Endodermal cell (in vitro differentiated cells): Measurements from ENCODE around the gene FUOM. TPM values are rescaled to one million over a fixed set of nuclear protein-coding genes. Genes with fewer than 3 reads are reported as not detected.

Experiments used
- DNase-seq: peaks from one replicate; pipeline ENCODE4 v3.0.0-alpha.2; 2017
- H3K27ac ChIP-seq: 2 replicates; pipeline ENCODE4 v1.5.1; 2013; ENCODE audit warnings: mild to moderate bottlenecking, low read depth, low read length, moderate library complexity
- H3K27me3 ChIP-seq: 2 replicates; pipeline ENCODE4 v1.6.1; 2013; ENCODE audit warnings: mild to moderate bottlenecking, low read length, moderate library complexity; ENCODE audit not compliant: insufficient read depth, control insufficient read depth, poor library complexity, severe bottlenecking
- H3K36me3 ChIP-seq: 2 replicates; pipeline ENCODE4 v1.7.0; 2013; ENCODE audit warnings: mild to moderate bottlenecking, low read length, moderate library complexity; ENCODE audit not compliant: control insufficient read depth, insufficient read depth
- H3K4me1 ChIP-seq: one replicate; pipeline ENCODE4 v1.7.0; 2013; ENCODE audit warnings: low read length; ENCODE audit not compliant: control insufficient read depth, insufficient read depth
- H3K4me3 ChIP-seq: 2 replicates; pipeline ENCODE4 v1.5.1; 2013; ENCODE audit warnings: mild to moderate bottlenecking, low read length, moderate library complexity
- H3K9ac ChIP-seq: 2 replicates; pipeline ENCODE4 v1.6.1; 2013; ENCODE audit warnings: mild to moderate bottlenecking, low read length, moderate library complexity; ENCODE audit not compliant: poor library complexity, severe bottlenecking; ENCODE audit errors: extremely low read depth
- H3K9me3 ChIP-seq: 2 replicates; pipeline ENCODE4 v1.6.1; 2013; ENCODE audit warnings: mild to moderate bottlenecking, low read length, moderate library complexity; ENCODE audit not compliant: control insufficient read depth
- H3K27ac Mint-ChIP-seq: 2 replicates; pipeline ENCODE4 v1.8.0; 2020; ENCODE audit warnings: mixed read lengths
- H3K27me3 Mint-ChIP-seq: 2 replicates; pipeline ENCODE4 v1.8.0; 2021; ENCODE audit warnings: mild to moderate bottlenecking, mixed read lengths; ENCODE audit not compliant: insufficient read depth
- H3K36me3 Mint-ChIP-seq: 2 replicates; pipeline ENCODE4 v1.8.0; 2020; ENCODE audit warnings: low read depth, mixed read lengths
- H3K4me1 Mint-ChIP-seq: 2 replicates; pipeline ENCODE4 v1.8.0; 2020; ENCODE audit warnings: mixed read lengths
- H3K4me3 Mint-ChIP-seq: 2 replicates; pipeline ENCODE4 v1.8.0; 2020; ENCODE audit warnings: mild to moderate bottlenecking, moderate library complexity, mixed read lengths
- H3K9me3 Mint-ChIP-seq: 2 replicates; pipeline ENCODE4 v1.8.0; 2020; ENCODE audit warnings: mild to moderate bottlenecking, mixed read lengths
- CTCF ChIP-seq: fragments of 200-600 bp; sonication (generic); conservative IDR thresholded peaks from 2 replicates; pipeline ENCODE4 v1.5.0; 2021; ENCODE audit warnings: antibody characterized with exemption, mild to moderate bottlenecking
- WGBS, 2 experiments: methylation state at CpG; one replicate each; pipeline versions ENCODE4 v1.1.5 to v1.1.7; 2013; ENCODE audit warnings: missing lambda C conversion rate in 2 of 2, mixed read lengths in 1 of 2; ENCODE audit not compliant: insufficient coverage in 1 of 2, insufficient read length in 1 of 2; 5-methylcytosine and 5-hydroxymethylcytosine counted together
- total RNA-seq, 2 donors: library from RNA; stranded (reverse); fragmentation: NEBNext Ultra II Directional in 1 of 2; extraction: Animal tissue kit (Norgen Biotek cat#: 25700) in 1 of 2; gene quantifications; 2 replicates in 1 of 2; 3 replicates in 1 of 2; pipeline ENCODE4 v1.2.1, GENCODE V29; 2021

Gene FUOM
- total RNA-seq, 2 donors from 2014 or later, result 81.0 to 83.9 TPM

GRCh38 chr10:133385214-133385613 is 27.4 kb upstream of the FUOM start:
- WGBS, 2 experiments, result 88 to 100% methylated on average over 2 of the region's 2 CpGs
- Mint-ChIP-seq H3K27me3 (peaks cover 2% of the 10 kb centered on the region), H3K4me3 (no peak overlapping the region), H3K27ac (no peak overlapping the region), H3K36me3 (peaks cover 23% of the 10 kb centered on the region), H3K4me1 (no peaks in the 10 kb centered on the region), H3K9me3 (no peaks in the 10 kb centered on the region)
- H3K9me3 ChIP-seq, result no peaks in the 10 kb centered on the region
- H3K36me3 ChIP-seq, result no peaks in the 10 kb centered on the region
- no peak overlapping the region for H3K9ac ChIP-seq
- TF ChIP-seq CTCF, result no peak
- H3K27ac ChIP-seq, result no peak overlapping the region
- H3K4me3 ChIP-seq, result no peak overlapping the region
- no peak for DNase-seq
- H3K27me3 ChIP-seq, result peaks cover under 1% of the 10 kb centered on the region
- H3K4me1 ChIP-seq, result no peaks in the 10 kb centered on the region

DNA sequence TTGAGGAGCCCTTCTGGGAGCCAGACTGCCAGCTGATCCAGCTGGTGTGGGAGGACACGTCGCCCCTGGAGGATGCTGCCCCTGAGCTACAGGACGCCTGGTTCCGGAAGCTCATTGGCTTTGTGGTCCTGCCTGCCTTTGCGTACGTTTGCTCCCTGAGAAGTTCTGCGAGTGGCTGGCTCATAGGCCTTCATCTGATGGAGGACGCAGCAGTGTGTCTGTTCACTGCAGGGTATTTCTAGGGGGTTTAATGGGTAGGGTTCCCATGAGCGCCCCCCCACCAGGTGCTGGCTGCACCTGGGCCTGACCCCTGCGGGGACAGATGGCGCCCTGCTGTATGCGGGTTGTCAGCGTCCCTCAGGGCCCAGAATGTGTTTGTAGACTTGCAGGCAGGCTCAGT is 26.3 kb upstream of the FUOM start:
- Mint-ChIP-seq H3K36me3 (peaks cover 23% of the 10 kb centered on the region), H3K4me3 (no peak overlapping the region), H3K27ac (no peak overlapping the region), H3K9me3 (no peaks in the 10 kb centered on the region), H3K4me1 (no peaks in the 10 kb centered on the region), H3K27me3 (peaks cover 7% of the 10 kb centered on the region)
- Histone ChIP-seq H3K36me3 (no peaks in the 10 kb centered on the region), H3K27me3 (peaks cover 7% of the 10 kb centered on the region), H3K9ac (no peak overlapping the region), H3K4me1 (no peaks in the 10 kb centered on the region), H3K4me3 (no peak overlapping the region), H3K9me3 (no peaks in the 10 kb centered on the region), H3K27ac (no peak overlapping the region)
- WGBS, 2 experiments, result 90 to 93% methylated on average over 11 to 13 of the region's 13 CpGs
- TF ChIP-seq CTCF, result no peak
- peak; percentile 46 for DNase-seq

GRCh38 chr10:133383551-133383950 is 25.7 kb upstream of the FUOM start:
- WGBS, 2 experiments, result 94 to 100% methylated on average over 2 to 3 of the region's 4 CpGs

More at GRCh38 chr10:133383551-133383950, 25.7 kb upstream of the FUOM start:
- H3K27ac Mint-ChIP-seq, result no peak overlapping the region
- no peaks in the 10 kb centered on the region for H3K9me3 ChIP-seq
- H3K36me3 Mint-ChIP-seq, result peaks cover 23% of the 10 kb centered on the region
- H3K27me3 Mint-ChIP-seq, result peaks cover 8% of the 10 kb centered on the region
- no peaks in the 10 kb centered on the region for H3K36me3 ChIP-seq
- no peak for DNase-seq
- no peaks in the 10 kb centered on the region for H3K4me1 Mint-ChIP-seq
- H3K27me3 ChIP-seq, result peaks cover 8% of the 10 kb centered on the region
- no peak for TF ChIP-seq CTCF
- no peak overlapping the region for H3K4me3 Mint-ChIP-seq
- no peaks in the 10 kb centered on the region for H3K4me1 ChIP-seq
- H3K4me3 ChIP-seq, result no peak overlapping the region
- no peak overlapping the region for H3K9ac ChIP-seq
- H3K27ac ChIP-seq, result no peak overlapping the region
- H3K9me3 Mint-ChIP-seq, result no peaks in the 10 kb centered on the region
